ENCODE results near the gene PPP2R5E. TPM values are rescaled to one million over a fixed set of nuclear protein-coding genes. Genes with fewer than 3 reads are reported as not detected.

Gene PPP2R5E
- total RNA-seq, 2 experiments from 2014 or later = 12.5 to 47.8 TPM

- intact Hi-C loops (cut with micrococcal nuclease; ENCODE audit: unreplicated experiment) = loop anchor here (2.0 kb wide), 1 partner anchor 98 kb away; the partner anchor contains the start of gene WDR89
- ChIA-PET CTCF (ENCODE audit: unreplicated experiment) (interaction anchor here (0.6 to 1.0 kb wide), 3 partner anchors 153 to 1976 kb away, joined by 3 to 11 read pairs (median 4); no protein-coding TSS in a partner anchor), POLR2A (interaction anchor here (0.6 to 3.5 kb wide), 9 partner anchors 17 to 815 kb away, joined by 3 to 14 read pairs (median 3); no protein-coding TSS in a partner anchor)
- Histone ChIP-seq H3K9me2 (ENCODE audit: insufficient read depth, low read length) (no peaks in the 10 kb centered on the region), H3K4me2 (ENCODE audit: low read length) (peak overlapping the region; percentile 99), H3K79me2 (ENCODE audit: insufficient read depth, low read depth, low read length) (peaks cover 32% of the 10 kb centered on the region), H3K9me3 (ENCODE audit: low read length) (no peaks in the 10 kb centered on the region), H3K4me3 (ENCODE audit: low read depth, low read length, poor library complexity, severe bottlenecking) (peak overlapping the region; percentile 92), H4K20me1 (ENCODE audit: insufficient read depth, low read length) (peaks cover 14% of the 10 kb centered on the region; the same call in 1 of the 2 replicates), H2AFZ (ENCODE audit: low read length) (peak overlapping the region; percentile 44; the same call in 1 of the 2 replicates), H3K36me3 (ENCODE audit: insufficient read depth, low read length) (peaks cover 38% of the 10 kb centered on the region), H3K4me1 (ENCODE audit: insufficient read depth, low read length, poor library complexity, severe bottlenecking) (peaks cover 25% of the 10 kb centered on the region), H3K27ac (ENCODE audit: low read depth, low read length, poor library complexity, severe bottlenecking) (peak overlapping the region; percentile 55)
- TF ChIP-seq CTCF (conservative IDR thresholded peaks at IDR 0.05; ENCODE audit: low read length) (no peak), EZH2phosphoT487 (IDR thresholded peaks at IDR 0.05; ENCODE audit: borderline replicate concordance, low read depth, low read length) (no peak)
- peak; percentile 13 for DNase-seq (ENCODE audit: low spot score)
- no TSS peak for BruUV-seq (replicated peaks)
These were observed 762 bp downstream of the PPP2R5E start for GRCh38 chr14:63542231-63542999.

- CTCF ChIA-PET (ENCODE audit: unreplicated experiment) = no interaction called here
- Histone ChIP-seq H3K4me3 (ENCODE audit: low read depth, low read length, poor library complexity, severe bottlenecking) (no peak overlapping the region), H2AFZ (ENCODE audit: low read length) (no peak overlapping the region), H3K36me3 (ENCODE audit: insufficient read depth, low read length) (peaks cover 95% of the 10 kb centered on the region), H3K79me2 (ENCODE audit: insufficient read depth, low read depth, low read length) (peaks cover 31% of the 10 kb centered on the region), H3K27ac (ENCODE audit: low read depth, low read length, poor library complexity, severe bottlenecking) (no peak overlapping the region), H3K4me1 (ENCODE audit: insufficient read depth, low read length, poor library complexity, severe bottlenecking) (peaks cover 2% of the 10 kb centered on the region), H4K20me1 (ENCODE audit: insufficient read depth, low read length) (peaks cover 2% of the 10 kb centered on the region; the same call in 1 of the 2 replicates), H3K9me2 (ENCODE audit: insufficient read depth, low read length) (no peaks in the 10 kb centered on the region), H3K4me2 (ENCODE audit: low read length) (no peak overlapping the region), H3K9me3 (ENCODE audit: low read length) (0 out of 2 replicates have a peak, but pooled peaks cover 3% of the 10 kb centered on the region)
- DNase-seq (ENCODE audit: low spot score) = no peak
- BruUV-seq (replicated peaks) = no TSS peak
- POLR2A ChIA-PET = no interaction called here
- intact Hi-C loops (cut with micrococcal nuclease; ENCODE audit: unreplicated experiment) = no loop called here
- no peak for TF ChIP-seq EZH2phosphoT487 (IDR thresholded peaks at IDR 0.05; ENCODE audit: borderline replicate concordance, low read depth, low read length)
- TF ChIP-seq CTCF (conservative IDR thresholded peaks at IDR 0.05; ENCODE audit: low read length) = no peak
These were observed 7.3 kb downstream of the PPP2R5E start for GRCh38 chr14:63535918-63536317.

GRCh38 chr14:63533474-63533873 is 9.7 kb downstream of the PPP2R5E start:
- H2AFZ ChIP-seq (ENCODE audit: low read length) = no peak overlapping the region
- intact Hi-C loops (cut with micrococcal nuclease; ENCODE audit: unreplicated experiment) = no loop called here
- no peak for TF ChIP-seq EZH2phosphoT487 (IDR thresholded peaks at IDR 0.05; ENCODE audit: borderline replicate concordance, low read depth, low read length)
- TF ChIP-seq CTCF (conservative IDR thresholded peaks at IDR 0.05; ENCODE audit: low read length) = no peak
- H3K36me3 ChIP-seq (ENCODE audit: insufficient read depth, low read length) = peaks cover 82% of the 10 kb centered on the region
- no peak overlapping the region for H3K27ac ChIP-seq (ENCODE audit: low read depth, low read length, poor library complexity, severe bottlenecking)
- CTCF ChIA-PET (ENCODE audit: unreplicated experiment) = no interaction called here
- no TSS peak for BruUV-seq (replicated peaks)
- DNase-seq (ENCODE audit: low spot score) = no peak
- no peak overlapping the region for H3K4me3 ChIP-seq (ENCODE audit: low read depth, low read length, poor library complexity, severe bottlenecking)
- peaks cover 30% of the 10 kb centered on the region; the same call in 1 of the 2 replicates for H3K79me2 ChIP-seq (ENCODE audit: insufficient read depth, low read depth, low read length)
- H4K20me1 ChIP-seq (ENCODE audit: insufficient read depth, low read length) = no peaks in the 10 kb centered on the region
- H3K4me1 ChIP-seq (ENCODE audit: insufficient read depth, low read length, poor library complexity, severe bottlenecking) = no peaks in the 10 kb centered on the region
- POLR2A ChIA-PET = no interaction called here
- H3K9me3 ChIP-seq (ENCODE audit: low read length) = 0 out of 2 replicates have a peak, but pooled peaks cover 3% of the 10 kb centered on the region
- no peaks in the 10 kb centered on the region for H3K9me2 ChIP-seq (ENCODE audit: insufficient read depth, low read length)
- no peak overlapping the region for H3K4me2 ChIP-seq (ENCODE audit: low read length)

Data from OCI-LY7 (cell line).